Measurements from ENCODE around the gene ING5.

- TF ChIP-seq CTCF (IDR thresholded peaks at IDR 0.05; ENCODE audit: insufficient read depth, low read length, poor library complexity, severe bottlenecking) (no peak), EZH2phosphoT487 (conservative IDR thresholded peaks at IDR 0.05; ENCODE audit: low read length) (no peak)
Observed at GRCh38 chr2:241680044-241680443, 21.8 kb upstream of the ING5 start.
